Astrocyte of the hippocampus (primary cell): ENCODE data around the gene C5orf58.
A peak's percentile ranks its signal among the peaks of the same experiment; 100 is the strongest.

Source experiments
- DNase-seq: peaks from one replicate; pipeline ENCODE4 v3.0.0; 2011; ENCODE audit warnings: low read depth, low spot score

C5orf58 gene, protein sequence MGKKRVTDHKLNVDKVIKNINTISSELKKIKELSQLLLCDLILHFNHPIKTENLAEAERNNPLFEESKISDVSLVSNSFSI

DNA sequence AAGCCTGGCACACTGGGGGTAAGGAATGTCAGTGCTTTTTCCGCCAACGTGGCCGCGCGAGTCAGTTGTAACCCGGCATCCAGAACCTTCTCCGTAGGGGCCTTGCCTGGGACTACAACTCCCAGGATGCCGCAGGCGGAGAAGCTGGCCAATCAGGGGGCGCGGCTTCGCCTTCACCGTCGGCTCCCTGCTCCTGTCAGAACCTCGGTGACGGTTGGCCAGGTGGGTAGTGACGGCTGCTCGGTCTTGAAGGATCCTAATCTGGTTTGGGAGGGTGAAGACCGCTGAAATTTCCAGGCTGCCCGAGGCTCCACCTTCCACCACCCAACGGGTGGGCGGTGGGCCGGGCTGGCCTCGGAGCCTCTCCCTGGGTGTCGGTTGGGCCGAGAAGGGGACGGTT is at the start of gene C5orf58:
TSS of gene C5orf58 (plus strand) at position 200 of the 400 bp plus-strand sequence. CDS start 1,992 bp downstream, outside the sequence.
- DNase-seq = no peak

DNA sequence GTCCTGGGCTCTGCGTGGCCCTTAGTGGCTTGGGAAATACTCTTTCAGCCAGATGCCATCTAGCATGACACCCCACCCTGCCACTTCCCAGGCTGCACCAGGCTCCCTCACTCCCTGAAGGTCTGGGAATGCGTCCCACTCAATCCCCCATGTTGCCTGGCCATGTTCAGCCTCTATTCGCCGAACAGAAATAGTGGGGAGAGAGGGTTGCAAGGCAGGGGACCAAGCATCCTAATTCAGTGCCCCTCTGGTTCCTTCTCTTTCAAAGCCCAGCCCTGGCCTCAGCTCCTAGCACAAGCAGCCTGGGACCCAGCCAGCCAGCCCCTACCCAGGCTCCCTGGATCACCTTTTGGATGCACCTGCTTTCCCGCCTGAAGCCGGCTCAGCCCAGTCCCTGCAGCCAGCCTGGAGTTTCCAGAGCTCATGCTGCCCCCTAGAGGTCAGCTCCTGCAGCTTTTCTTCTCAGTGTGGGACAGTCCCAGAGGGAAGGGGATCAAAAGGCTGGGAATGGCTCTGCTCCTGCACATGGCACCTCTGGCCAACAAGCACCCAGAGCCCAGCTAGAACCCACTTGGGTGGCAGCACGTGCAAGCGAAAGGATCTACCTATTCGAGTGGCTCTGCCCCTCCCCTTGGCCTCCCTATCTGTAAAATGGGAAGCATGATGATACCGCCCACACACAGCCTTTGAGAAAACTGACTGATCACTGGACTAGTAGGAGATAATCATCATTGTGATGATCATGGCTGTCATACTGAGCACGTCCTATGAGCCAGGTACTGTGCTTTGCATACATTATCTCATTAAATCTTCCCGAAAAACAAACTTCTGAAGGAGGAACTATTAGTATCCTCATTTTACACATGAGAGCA is 48.7 kb upstream of the C5orf58 start:
- DNase-seq = peak; percentile 83

DNA sequence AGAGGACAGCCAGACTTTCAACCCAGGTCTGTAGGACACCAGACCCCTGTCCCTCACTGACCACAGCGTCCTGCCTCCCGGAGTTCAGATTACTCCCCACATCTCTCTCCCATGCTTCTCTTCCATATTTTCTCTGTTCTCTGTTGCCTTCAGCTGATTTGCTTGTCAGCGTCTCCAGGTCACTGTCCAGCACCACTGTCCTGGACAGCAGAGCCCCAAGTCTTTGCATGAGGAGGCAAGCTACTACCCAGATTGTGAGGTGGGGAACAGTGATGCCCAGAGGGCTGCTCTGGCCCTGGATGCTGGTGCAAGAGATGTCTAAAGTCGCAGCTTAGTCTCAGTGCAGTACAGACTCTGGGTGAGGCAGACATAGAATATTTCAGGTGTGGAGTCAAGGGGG is 48.0 kb upstream of the C5orf58 start:
- DNase-seq = no peak

DNA sequence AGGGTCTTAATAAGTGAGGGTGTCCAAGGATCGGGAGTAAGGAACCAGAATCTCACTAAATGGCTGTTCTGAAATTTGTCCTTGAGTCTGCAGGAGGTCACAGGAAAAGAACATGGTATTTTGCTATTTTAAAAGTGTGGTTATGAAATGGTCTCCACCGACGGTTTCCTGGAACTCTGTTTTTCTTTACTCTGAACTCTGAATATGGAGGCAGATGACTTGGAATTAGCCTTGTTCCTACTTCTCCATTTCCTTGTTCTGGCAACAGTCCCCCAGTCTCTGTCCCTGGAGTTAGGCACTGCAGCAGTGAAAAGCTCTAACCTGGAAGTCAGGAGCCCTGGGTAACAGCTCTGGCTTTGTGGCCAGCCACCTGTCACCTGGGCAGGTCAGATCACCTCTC is 46.6 kb upstream of the C5orf58 start:
- DNase-seq = no peak

DNA sequence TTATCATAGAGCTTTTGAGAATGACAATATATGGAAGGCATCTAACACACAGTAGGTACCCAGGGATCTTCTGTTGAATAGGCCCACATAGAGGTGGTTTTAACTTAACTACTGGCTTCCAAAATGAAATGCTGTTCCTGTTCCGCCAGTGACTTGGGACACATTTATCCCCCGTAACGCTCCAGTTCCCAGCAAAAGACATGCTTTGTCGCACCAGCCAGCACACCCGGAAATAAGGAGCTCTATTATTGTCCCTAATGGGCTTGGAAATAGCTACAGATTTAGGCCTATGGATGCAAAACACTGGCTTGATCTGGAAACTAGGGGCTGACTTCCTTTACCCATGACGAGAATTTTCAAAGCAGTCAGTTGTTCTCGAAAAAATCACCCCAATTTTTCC is 45.9 kb upstream of the C5orf58 start:
- no peak for DNase-seq

DNA sequence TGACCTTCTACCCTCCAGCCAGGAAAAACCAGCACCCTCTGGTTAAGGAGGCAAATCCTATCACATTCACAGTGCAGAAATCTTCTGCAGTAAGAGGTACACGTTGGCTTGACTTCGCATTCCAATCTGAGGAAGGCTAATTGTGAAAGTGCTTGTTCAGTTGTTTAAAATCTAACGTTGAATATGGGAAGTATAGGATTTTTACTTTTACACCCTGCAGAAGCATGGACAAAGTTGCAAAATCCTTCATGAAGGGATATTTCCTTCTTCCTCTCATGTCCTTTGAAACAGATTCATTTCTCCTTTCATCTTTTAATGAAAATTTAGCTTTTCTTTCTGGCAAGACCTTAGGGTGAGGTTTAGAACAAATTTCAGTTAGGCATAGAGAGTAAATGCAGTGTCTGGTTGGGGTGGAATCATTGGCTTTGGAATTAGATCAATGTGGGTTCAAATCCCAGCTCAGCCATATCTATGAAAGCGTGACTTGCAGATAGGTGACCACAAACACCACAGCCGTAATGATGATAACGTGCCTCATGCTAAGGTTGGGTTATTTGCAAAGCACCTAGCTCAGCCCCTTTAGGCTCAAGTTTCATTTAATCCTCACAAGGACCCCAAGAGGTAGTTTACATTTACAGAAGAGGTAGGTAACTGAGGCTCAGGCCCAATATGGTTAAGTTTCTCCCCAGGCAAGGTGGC is 42.2 kb upstream of the C5orf58 start:
- no peak for DNase-seq

DNA sequence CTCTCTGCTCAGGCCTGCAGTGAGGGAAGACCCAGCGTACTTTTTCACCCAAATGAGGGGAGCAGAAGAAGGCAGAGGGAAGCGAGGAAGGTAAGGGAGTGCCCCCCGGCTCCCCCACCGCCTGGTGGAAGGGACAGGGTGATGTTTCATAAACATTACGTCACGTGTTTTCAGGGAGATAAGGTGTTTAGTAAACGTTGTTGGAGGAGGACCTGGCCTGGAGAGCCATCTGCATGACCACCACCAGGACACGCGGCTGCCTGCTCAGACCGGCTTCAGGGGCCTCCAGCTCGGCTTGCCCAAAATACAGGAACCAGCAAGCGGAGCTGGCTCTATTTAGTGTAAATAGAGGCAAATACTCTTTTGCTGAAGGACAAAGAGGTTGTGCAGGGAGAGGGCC is 40.0 kb upstream of the C5orf58 start:
- DNase-seq = no peak

DNA sequence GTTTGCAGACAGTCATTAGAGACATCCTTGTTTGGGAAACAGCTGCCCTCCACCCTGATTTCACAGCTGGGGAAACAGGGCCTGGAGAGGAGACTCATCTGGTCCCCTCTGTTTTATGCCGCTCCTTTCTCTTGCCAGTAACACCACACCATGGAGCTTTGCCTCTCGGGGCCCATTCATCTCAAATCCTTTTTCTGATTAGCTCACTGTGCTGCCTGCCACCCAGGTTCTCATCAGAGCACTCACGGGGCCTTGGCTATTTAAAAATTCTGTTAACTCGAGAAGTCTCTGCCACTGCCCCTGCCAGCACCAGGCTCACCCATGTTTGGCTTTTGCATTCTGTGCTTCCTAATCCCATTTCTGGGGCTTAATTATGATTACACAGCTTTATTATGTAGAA is 36.8 kb upstream of the C5orf58 start:
- no peak for DNase-seq

DNA sequence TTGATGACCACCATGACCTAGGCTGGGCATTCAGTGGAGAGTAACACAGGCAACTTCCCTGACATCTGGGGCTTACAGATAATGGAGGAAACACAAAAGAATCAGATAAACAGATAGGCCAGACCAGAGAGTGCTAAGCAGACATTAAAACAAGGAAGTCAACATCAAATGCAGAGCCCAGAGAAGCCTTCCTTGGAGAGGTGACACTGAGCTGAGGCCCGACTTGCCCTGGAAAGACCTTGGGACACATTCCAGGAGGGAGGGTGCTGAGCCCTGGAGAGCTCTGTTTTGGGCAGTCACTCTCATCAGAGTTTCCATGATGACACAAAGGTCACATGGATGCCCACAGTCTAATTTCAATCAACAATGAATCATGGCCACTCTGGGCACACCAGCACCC is 31.9 kb upstream of the C5orf58 start:
- DNase-seq = no peak

DNA sequence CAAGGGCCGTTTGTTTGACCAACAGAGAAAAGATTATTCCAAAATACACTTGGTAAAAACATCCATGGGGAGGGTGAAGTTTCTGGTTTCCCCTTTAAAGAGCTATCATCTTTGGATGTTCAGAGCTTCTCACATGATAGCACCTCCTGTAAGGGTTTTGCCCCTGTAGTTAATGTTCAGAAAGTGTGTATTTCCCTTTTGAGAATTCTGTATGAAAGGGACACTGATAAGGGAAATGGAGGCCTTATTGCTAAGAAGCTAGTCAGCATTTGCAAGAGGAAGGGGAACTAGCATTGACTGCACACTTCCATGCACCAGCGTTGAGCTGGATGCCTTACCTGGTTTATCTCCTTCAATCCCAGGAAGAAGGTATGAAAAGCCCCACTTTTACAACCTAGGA is 31.5 kb upstream of the C5orf58 start:
- DNase-seq = no peak

DNA sequence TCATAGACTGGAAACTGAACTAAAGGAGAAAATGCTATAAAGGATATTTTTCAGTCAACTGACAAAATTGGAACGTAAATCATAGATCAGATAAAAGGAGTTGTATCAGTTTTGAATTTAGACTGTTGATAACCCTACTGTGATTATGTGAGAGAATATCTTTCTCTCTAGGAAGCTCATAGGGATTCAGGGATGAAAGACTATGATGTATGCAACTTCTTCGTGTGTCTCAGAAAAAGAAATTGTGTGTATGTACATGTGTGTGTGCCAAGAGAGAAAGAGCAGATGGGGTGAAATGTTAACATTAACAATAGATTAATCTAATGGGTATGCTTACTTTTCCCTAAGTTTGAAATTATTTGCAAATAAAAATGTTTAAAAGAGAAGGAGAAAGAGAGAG is 30.7 kb upstream of the C5orf58 start:
- no peak for DNase-seq

DNA sequence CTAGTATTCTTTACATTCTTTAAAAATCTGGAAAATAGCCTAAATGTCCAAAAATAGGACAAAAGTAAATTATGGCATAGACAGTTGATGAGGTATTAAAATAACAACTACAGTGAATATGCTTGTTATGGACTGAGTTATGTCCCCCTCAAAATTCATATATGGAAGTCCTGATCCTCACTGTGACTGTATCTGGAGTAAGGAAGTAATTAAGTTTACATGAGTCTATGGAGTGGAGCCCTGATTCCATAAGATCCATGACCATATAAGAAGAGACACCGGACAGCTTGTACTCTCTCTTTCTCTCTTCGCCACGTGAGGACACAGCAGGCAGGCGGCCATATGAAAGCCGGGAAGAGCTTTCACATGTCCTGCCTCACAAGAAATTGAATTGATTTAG is 28.6 kb upstream of the C5orf58 start:
- DNase-seq = no peak

DNA sequence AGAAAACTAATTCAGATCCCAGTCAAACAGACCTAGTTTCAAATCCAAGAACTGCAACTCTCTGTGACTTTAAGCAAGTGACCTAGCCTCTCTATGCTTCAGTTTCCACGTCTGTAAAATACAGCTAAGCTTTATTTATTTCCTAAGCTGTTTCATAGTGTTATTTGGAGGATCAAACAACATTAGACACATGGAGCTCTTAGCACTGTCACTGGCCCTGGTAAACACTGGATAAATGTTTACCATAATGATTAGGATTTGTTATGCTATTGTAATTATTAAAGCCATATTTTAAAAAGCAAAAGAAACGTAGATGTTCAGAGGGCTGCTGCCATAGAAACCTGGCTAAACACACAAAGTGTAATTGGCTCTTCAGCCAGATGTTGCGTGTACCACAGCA is 26.6 kb upstream of the C5orf58 start:
- DNase-seq = no peak

DNA sequence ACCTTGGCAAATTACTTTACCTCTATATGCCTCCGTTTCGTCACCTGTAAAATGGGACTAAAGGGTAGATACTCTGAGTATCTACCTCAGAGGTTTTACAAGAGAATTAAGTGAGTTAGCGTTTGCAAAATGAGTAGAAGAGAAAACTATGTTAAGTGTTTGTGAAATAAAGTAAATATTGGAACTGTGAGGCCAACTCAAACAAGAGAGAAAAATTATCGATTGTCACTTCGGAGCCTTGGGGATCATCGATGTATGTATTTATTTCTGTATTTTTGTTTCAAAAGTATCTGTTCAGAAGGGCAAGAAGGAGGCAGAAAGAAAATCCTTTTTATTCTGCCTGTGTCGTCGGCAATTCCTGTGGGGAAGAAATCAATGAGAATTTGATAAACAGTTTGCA is 25.8 kb upstream of the C5orf58 start:
- no peak for DNase-seq

DNA sequence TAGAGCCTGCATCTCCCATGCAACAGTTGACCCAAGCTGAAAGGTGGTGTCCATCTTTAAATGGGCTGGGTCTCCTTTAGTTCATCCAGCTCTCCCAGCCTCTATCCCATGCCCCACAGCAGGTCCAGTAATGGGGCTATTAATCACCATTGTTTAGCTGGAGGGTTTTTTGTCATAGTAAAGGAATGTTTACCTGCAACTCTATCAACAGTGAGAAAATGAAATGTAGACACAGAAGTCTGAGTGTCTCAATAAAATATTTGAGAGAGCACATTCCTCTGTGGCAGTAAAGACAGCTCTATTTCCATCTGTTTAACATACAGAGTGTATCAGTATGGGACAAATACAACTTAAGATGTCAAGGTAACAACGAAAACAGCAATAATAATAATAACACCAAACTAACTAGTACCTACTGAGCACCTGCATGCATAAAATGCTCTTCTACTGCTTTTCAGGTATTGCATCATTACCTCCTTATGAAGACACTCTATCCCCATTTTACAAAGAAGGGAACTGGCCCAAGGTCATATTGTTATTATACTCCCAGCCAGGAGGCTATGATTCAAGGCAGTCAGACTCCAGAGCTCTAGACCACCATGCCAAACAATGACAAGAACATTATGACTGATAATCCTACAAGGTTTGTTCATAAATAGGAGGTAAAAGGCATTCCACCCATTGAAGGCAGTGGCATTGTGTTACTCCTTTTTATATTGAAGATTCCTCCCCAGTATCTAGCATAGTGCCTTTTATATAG is 21.0 kb upstream of the C5orf58 start:
- DNase-seq = no peak

DNA sequence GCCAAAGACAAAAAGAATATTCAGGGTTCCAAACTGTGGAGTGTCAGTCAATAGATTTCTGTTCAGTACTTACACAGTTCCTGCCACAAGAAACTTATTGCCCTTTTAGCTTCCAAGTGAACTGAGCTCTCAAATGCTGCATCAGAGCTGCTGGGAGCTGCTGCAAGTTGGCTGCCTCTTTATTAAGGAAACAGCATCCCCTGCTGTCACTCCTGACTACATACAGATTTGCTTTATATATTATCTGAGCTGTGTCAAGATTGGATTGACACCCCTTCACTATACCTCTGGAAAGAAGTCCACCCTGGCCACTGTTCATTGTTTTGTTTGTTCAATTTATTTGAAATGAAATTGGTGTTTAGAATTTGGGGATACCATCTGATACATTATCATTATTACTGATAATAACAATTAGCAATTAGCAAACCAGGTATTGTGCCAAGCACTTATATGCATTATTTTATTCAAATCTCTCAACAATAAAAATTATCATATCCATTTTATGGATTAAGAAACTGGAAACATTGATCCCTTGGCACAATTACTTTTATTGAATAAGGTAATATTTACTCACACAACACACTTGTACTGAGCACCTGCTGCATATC is 16.4 kb upstream of the C5orf58 start:
- peak; percentile 72 for DNase-seq

DNA sequence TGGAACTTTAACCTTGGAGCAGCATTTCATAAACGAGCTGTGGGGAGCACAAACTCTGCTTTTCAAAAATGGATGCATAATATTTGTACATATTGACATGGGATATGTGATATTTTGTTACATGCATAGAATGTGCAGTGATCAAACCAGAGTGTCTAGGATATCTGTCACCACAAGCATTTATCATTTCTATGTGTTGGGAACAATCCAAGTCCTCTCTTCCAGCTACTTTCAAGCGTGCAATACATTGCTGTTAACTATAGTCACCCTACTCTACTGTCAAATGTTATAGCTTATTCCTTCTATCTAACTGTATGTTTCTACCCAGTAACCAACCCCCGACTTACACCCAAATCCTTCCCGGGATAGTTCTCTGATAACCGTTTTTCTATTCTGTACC is 15.0 kb upstream of the C5orf58 start:
- DNase-seq = no peak

DNA sequence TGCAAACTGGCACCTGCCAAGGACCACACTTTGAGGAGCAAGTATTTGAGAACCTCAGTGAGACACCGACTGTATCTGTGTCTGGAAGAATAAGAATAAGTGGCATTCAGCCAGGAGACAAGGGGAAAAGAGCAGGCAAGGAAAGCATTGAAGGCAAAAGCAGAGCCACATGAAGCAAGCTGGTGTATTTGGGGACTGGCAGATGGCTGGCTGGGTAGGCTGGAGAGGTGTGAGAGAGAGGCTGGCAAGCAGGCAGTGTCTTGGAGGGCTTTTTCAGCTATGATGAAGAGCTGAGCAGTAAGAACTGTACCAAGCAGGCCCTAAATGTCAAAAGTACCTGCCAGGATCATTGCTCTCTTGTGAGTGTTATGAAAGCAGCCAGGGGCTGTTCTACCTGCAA is 14.1 kb upstream of the C5orf58 start:
- no peak for DNase-seq

DNA sequence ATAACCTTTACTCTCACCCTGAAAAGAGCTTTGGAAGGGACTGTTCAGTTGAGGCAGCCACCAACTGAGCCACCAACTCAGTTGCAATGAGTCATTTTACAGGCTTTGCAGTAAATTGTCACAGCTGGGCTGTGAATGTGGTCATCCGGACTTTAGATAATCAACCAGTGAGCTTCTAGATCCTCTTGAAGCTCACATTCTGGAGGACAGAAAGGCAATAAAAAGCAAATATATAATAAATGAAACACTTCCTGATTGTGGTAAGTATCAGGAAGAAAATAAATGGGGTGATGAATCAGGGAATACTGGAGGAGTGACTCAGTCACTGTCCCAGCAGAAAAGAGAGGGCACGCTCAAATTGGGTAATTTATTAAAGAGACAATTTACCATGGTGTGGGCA is 13.2 kb upstream of the C5orf58 start:
- peak; percentile 33 for DNase-seq

DNA sequence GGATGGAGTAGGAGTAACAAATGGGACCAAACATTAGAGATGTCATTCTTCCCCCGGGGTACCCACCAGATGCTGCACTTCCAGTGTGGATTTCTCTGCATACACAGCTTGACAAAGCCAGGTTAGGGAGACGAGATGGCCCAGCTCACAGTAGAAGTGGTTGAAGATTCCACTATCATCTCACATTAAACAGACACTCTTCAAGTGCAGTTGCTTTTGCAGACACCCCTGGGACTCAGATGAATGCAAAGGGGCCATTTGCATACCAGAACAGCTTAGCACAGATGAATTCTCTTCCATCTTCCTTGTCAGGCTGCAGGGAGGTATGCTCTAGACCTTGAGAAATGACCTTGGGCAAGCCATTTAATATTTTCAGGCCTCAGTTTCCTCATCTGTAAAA is 12.6 kb upstream of the C5orf58 start:
- no peak for DNase-seq

DNA sequence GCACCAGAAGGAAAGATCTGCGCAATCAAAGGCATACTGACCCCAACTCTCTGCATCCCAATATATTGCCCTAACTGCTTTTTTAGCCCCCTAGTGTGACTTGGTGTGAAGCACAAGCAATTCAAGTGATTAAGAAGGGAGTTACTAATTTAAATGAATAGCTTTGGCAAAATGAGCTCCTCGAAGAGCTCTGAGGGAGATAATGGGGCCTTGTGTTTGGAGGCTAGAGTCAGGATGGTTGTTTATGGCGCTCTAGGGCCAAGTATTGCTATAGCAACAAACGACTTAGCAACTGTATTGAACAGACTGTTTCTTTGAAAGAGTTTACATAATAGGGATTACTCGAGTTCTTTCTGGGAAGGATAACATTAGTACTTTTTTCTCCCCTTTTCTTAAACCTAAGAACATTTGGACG is 11.5 kb upstream of the C5orf58 start:
- peak; percentile 44 for DNase-seq

DNA sequence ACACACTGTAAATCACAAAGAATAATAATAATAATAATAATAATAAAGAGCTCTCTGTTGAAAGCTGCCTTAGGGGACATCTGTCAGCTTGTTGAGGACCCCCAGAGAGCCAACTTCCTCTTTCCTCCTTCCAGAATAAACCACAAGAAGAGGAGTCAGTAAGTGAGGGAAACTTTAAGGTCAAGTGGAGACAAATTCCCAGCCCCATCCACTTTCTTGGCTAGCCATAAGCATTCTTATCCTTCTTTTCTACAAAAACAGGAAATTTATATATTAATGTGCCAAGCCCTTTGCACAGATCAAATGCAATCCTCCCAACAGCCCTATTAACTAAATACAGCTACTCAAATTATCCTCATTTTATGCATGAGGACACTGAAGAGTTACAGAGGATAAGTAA is 9.4 kb upstream of the C5orf58 start:
- DNase-seq = no peak
